Erythroblast (primary cell): ENCODE measurements around the gene FERMT3.

Experiments
- GATA1 ChIP-seq: IDR thresholded peaks from 2 replicates; pipeline ENCODE4 v1.6.1; 2011; ENCODE audit warnings: low read depth, mild to moderate bottlenecking, control low read depth, low read length, moderate library complexity
- POLR2A ChIP-seq: IDR thresholded peaks from 2 replicates; pipeline ENCODE4 v1.6.1; 2011; ENCODE audit warnings: mild to moderate bottlenecking, low read length

- TF ChIP-seq POLR2A = no peak
- no peak for TF ChIP-seq GATA1
Measured at GRCh38 chr11:64198511-64198910, 8.0 kb upstream of the FERMT3 start.
